ENCODE results near the gene CSNK1G2.

DNA sequence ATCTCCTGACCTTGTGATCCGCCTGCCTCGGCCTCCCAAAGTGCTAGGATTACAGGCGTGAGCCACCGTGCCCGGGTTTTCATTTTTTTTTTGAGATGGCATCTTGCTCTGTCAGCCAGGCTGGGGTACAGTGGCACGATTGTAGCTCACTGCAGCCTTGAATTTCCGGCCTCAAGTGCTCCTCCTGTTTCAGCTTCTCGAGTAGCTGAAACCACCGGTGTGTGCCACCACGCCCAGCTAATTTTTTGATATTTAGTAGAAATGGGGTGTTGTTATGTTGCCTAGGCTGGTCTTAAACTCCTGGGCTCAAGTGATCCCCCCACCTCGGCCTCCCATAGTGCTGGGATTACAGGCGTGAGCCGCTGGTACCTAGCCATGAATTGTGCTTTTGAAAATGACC is 29.9 kb upstream of the CSNK1G2 start:
- TF ChIP-seq YY1 (IDR thresholded peaks at IDR 0.05; ENCODE audit: insufficient read depth, insufficient read length) (no peak), ZNF274 (IDR thresholded peaks at IDR 0.05; ENCODE audit: low read depth, low read length) (no peak), SUZ12 (IDR thresholded peaks at IDR 0.05; ENCODE audit: extremely low read depth, insufficient read depth, insufficient read length) (no peak)
